Right ventricle myocardium superior (tissue), 1 donor: ENCODE results near the gene TACR2. TPM values are rescaled to one million over a fixed set of nuclear protein-coding genes. Genes with fewer than 3 reads are reported as not detected.

Source experiments
- ATAC-seq: fragments of 200-7000 bp; cut with Tn5 transposase; one replicate; pipeline ENCODE4 v1.9.1; 2020; ENCODE audit warnings: mild to moderate bottlenecking; ENCODE audit not compliant: poor library complexity
- DNase-seq: peaks from one replicate; pipeline ENCODE4 v3.0.0-alpha.2; 2020
- intact Hi-C: fragments of 100-400 bp; cut with DNase I; formaldehyde crosslinking; loops from one replicate; pipeline ENCODE4 v1.11.2; 2022
- total RNA-seq: library from RNA; stranded (reverse); fragmentation: NEBNext Ultra II Directional; extraction: Animal tissue kit (Norgen Biotek cat#: 25700); gene quantifications from one replicate; pipeline ENCODE4 v1.2.1, GENCODE V29; 2021
- donor health status: DM: no; HTN: yes; CAD: no; lungs with severe emphysema.

Gene TACR2
- total RNA-seq, 1 donor from 2014 or later, result 0.24 TPM

DNA sequence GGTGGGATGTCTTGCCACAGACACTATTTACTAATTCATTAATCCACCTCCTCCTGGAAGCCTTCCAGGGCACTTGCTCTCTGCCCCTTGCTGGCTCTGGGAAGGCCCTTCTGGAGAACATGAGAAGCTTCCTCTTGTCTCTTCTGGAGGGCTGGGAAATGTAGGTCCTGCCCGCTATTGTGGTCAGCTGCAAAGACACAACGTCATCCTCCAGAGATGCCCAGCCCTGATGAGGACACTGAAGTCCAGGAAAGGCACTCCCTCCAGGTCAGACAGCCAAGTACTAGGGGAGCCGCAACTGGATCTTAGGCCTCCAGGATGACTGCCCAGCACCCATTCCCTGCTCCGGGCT lies 9.6 kb upstream of the TACR2 start:
- no peak for ATAC-seq
- no peak for DNase-seq
- intact Hi-C loops, result loop anchor here (2.0 kb wide), 1 partner anchor 82 kb away; no protein-coding TSS in a partner anchor

DNA sequence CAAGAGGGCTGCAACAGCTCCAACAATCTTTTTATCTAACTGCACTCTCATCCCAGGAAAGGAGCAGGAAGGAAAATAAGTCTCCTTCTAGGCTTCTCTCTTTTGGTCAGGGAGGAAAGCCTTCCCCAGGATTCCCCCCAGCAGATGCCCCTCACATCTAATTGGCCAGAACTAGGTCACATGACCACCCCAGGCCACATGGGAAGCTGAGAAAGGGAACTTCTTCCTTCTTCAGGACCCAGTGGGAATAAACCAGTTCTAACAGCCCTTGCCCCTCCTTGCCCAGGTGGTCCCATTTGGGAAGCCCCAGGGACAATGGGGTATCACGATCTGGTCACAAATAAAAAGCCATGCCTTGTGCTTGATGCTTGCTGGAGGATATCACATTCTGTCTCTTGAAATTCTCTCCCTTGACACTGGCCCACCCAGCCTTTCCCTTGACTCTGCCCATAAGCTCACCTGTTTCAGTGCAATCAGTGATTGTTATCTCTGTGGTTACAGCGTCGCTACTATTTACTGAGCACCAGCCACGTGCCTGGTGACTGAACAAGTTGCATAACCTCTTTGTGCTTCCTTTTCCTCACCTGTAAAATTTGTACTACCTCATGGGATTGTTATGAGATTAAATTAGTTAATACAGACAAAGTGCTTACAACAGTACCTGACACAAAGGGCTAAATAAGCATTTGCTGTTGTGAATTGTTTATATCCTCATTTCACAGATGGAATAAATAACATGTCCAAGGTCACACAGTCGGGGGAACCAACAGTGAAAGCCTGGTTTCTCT lies 9.0 kb upstream of the TACR2 start:
- intact Hi-C loops, result loop anchor here (2.0 kb wide), 1 partner anchor 83 kb away; no protein-coding TSS in a partner anchor
- ATAC-seq (no peak), DNase-seq (no peak)

DNA sequence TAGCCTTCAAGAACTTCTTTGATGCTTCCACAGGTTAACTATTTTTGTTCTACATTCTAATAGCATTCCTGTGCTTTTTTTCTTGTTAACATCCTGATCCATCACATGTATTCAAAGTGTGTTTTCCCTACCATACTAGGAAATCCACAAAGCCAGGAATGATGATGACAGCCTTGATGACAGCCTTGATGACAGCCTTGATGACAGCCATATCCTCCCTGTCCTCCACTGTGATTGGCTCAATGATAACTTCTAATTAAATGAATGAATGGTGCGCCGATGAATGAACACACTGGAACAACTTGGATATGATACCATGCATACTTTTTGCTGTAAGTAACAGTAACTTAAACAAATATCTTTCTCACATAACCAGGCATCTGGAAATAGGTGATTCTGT lies 8.3 kb upstream of the TACR2 start:
- no peak for DNase-seq
- ATAC-seq, result no peak
- intact Hi-C loops, result no loop called here

DNA sequence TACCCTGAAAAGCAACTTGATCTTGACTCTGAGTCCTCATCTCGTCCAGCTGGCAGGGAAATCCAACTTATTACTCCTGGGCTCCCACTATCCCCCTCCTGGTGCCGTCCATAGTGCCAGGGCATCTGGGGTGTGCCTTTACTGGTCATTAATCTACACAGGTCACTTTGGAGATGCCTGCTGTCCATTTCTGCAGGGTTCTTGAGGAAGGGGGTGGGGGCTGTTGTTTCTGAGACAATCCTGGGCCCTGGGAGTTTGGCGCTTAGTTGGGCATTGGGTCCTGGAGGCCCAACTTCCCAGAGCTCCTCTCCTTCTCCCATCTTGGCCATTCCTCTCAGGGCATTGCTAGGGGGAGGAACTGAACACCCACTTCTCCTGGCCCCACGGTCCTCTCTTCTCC lies 6.0 kb upstream of the TACR2 start:
- no peak for DNase-seq
- intact Hi-C loops, result loop anchor here (5.0 kb wide), 1 partner anchor 215 kb away; no protein-coding TSS in a partner anchor

DNA sequence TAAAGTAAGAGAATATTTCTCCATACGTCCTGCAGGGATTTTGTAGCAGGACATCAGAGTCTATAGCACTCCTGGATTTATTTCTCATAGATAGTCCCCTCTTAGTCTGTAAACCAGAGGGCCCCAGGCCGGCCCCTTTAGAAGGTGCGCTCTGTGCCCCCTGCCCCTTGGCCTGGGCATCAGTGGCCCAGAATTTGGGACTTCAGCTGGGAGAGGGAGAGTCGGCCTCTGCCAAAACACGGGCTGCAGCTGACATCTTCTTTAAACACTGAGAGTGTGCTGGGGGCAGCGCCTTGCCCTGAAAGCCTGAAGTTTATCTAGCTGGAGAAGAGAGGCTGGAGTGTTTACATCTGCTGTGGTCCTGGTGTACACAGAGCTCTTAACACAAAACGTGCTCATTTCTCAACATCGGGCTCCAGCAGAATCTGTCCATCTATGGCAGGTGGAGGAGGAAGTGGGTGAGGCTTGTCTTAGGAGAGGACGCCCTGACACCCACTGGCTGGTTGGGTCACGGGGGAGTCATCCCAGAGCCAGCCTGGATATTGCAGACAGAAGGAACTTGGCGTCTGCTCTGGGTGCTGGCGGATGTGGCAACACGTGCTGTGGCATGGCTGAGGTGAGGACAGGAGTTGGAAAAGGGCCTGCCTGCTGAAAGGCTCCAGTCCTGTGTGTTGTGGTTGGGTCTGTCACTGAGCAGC lies 5.0 kb upstream of the TACR2 start:
- ATAC-seq (peak; percentile 94), DNase-seq (peak; percentile 88)
- intact Hi-C loops, result loop anchor here (5.0 kb wide), 1 partner anchor 216 kb away; no protein-coding TSS in a partner anchor

More for the DNA sequence above, 6.0 kb upstream of the TACR2 start:
- ATAC-seq, result no peak

DNA sequence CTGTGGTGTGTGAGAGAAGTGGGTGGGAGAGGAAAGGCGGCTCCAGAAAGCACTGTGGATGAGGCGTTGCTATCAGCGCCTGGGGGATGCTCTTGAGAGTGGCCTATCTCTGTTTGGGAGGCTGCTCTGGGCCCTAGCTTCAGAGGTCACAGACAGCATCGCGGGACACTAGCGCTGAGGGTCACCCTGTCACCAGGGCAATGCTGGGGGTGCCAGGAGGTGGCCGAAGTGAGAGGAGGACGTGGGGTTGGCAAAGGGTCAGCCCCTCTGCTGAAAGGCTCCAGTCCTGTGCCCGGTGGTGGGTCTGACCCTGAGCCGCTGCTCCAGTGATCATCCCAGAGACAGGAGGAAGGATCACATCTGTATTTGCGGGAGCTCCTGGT lies 3.0 kb upstream of the TACR2 start:
- DNase-seq, result no peak
- ATAC-seq, result no peak
- intact Hi-C loops, result loop anchor here (5.0 kb wide), 1 partner anchor 218 kb away; no protein-coding TSS in a partner anchor

DNA sequence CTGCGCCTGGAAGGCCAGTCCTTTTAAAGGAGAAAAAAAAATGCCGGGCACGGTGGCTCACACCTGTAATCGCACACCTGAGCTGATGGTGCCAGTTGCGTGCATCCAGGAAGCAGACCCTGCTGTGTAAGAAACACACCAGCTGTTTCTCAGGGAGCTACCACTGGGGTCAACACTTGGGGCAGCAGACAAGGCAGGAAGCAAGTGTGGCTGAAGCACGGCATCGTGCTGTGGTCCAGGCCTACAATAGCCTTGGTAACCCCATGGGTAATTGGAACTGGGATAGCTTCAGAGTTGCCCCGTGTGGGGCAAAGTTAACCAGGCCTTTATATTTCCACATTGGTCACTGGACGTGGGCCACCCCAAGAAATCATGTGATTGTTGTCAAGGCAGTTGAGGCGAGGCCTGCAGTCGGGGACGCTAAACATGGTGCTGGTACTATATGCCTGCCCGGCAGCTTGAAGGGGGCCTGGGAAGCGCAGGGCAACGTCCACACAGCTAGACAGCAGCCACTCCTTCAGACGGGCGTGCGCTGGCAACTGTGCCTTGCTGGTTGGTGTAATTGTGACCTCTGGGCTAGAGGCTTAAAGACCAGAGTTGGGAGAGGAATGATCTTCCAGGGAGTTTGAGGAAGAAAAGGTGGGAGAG lies 2.5 kb upstream of the TACR2 start:
- no peak for DNase-seq
- intact Hi-C loops, result no loop called here
- ATAC-seq, result no peak

DNA sequence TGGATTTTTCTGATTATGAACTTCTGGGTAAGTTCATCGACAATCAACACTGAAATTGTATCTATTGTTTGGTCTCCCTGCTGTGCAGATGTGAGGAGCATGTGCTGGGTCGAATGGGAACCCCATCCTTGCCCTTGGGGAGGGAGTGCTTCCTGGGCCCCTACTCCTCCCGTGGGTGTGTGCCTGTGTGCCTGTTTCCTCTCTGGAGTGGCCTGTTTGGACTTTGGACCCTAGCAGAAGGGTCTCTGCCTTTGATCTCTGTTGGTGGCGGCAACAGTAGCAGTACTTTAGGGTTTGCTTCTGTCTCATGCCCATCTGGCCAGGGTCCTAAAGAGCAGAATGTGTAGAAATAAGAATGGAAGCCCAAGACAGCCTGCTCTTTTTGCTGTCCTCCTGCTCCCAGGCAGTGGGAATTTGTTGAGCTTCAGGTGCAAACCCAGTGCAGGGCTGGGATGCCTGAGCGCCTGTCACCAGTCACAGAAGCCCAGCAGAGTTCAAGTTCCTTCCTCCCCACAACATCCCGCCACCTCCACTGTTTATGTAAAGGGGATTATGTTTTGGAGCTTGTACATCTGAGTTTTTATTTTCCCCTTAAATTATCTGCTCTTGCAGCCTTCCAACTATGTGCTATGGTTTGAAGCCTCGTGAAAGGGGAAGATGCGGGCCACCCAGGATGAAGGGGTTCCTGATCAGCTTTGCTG lies 1.5 kb upstream of the TACR2 start:
- ATAC-seq, result no peak
- no peak for DNase-seq
- intact Hi-C loops, result no loop called here

DNA sequence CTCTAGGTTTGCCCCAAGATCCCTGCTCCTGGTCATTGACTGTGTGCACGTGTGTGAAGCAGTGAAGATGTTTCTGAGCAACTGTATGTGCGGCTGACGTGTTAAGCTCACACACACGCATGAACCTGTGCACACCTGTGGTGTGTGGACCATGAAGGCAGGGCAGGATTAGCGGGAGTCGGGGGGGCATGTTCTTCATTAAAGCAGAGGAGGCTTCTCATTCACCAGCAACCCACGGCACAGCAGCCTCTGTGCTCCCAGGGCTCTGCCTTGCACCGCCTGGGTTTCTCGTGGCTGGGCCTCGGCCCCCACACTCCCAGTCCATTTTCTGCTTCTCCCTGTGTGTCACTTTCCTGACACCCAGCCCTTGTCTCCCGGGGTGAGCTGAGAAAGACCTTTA lies 824 bp upstream of the TACR2 start:
- intact Hi-C loops, result no loop called here
- DNase-seq (no peak), ATAC-seq (no peak)

DNA sequence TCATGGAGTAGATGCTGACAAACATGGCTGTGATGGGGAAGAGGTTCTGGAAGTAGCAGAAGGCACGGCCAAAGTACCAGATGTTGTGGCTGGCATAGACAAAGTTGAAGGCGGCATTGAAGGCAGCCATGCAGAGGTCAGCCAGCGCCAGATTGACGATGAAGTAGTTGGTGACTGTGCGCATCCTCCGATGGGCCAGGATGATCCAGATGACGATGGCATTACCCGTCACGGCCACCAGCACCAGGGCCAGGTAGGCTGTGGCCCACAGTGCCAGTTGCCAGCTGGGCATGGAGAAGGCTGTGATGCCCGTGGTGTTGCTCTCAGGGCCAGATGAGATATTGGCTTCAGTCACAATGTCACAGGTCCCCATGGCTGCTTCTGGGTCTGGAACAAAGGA lies 767 bp downstream of the TACR2 start:
- ATAC-seq, result no peak
- no peak for DNase-seq
- intact Hi-C loops, result no loop called here

DNA sequence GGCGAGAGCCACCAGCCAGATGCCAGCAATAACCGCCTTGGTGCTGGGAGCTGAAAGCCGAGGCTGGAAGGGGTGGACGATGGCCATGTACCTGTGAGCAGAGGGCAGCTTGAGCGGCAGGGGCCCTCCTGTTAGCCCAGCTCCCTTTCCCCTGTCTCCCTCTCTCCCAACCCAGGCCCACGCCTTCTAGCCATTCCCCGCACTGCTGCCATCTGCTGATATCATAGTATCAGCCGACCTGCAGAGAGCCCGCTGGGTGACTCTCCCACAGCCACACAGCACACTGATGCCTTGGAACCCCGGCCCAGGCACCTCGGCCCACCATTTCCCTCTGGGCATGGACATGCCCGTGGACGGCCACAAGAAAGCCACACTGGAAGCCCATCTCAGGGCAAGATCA lies 1.7 kb downstream of the TACR2 start:
- DNase-seq (no peak), ATAC-seq (no peak)
- intact Hi-C loops, result no loop called here

DNA sequence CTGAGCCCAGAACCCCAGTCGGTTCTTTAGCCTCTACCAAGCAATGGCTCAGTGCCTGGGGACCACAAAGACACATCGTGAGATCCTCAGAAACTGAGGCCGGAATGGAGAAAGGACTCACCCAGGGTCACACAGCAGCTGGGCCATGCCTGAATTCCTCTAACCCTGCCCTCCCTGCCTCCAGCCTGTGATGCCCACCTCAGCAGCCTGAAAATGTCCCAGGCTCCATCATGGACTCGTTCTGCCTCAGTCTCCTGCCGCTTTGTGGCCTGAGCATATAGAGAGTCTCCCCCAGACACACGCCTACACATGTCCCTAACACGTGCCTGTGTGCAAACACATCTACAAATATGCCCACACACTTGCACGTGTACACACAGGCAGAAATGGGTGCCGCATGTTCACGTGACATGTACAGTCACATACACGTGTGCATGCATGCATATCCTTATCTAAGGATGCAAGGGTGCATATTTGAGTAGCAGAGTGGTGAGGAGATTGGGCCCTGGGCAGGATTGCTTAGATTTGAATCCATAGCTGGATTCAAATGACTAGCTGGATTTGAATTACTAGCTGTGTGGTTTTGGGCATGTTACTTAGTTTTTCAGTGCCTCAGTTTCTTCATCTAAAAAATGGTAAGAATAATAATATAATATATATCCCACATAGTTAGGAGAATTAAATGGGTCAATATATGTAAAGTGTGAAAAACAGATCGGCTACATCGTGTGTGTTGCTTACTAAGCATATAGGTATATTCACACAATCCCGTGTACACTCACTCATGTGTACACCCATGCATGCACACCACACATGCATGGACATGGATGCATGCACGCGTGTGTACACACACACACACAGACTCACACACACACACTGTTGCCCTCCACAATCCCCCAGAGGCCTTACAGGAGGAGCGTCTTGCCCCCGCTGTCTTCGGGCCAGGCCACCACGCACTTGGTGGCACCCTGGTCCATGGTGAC lies 2.4 kb downstream of the TACR2 start:
- DNase-seq (no peak), ATAC-seq (no peak)
- intact Hi-C loops, result no loop called here

DNA sequence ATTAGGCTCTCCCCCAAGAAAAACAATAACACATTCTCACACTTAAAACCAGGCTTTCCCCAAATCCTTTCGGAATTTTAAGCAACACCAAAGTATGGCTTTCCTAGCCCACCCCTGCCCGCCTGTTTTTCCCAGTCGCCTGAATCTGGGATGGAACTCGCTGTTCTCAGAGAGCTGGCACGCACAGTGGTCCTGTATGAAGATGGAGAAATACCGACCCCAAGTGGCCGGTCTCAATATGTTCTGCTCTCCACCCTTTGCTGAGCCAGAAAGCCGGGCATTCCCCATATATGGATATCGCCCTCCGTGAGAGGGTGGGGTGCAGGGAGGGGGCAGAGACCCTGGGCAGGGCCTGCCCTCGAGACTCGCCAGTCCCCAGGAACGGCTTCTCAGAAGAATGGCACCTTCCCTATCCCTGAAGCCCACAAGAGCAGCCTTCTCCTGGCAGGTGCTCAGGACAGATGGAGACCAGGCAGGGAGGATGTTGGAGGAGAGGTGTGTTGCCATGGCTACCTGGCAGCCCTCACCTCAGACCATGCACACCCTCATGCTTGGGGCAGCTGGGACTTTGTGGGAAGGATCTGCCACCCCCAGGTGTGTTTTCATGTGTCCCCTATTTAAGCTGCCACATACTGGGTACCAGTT lies 3.4 kb downstream of the TACR2 start:
- peak; percentile 76 for DNase-seq
- intact Hi-C loops, result no loop called here

DNA sequence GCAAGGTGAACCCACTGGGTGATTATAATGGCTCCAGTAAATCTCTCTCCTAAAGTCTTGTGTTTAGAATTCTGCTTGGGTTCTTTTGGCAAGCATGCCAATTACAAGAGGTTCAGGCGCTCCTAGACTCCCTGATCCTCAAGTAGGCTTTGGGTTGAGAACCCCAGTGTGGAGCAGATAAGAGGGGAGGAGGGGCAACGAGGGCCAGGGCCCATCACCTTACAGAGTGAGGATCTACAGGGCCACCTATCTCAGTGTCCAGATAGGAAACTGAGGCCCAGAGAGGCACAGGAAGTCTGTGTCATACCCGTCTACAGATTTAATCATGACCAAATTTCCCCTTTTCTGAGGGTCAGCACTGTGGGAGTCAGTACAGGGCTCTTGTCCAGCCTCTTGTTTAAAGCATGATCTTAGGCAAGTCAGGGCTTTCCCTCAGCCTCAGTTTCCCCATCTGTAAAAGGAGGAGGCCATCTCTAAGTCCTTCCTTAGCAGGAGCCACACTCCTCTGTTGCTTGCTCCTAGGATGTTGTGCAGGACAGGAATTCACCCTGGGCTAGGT lies 4.4 kb downstream of the TACR2 start:
- ATAC-seq (no peak), DNase-seq (no peak)
- intact Hi-C loops, result no loop called here

More for the DNA sequence above, 3.4 kb downstream of the TACR2 start:
- peak; percentile 52 for ATAC-seq

DNA sequence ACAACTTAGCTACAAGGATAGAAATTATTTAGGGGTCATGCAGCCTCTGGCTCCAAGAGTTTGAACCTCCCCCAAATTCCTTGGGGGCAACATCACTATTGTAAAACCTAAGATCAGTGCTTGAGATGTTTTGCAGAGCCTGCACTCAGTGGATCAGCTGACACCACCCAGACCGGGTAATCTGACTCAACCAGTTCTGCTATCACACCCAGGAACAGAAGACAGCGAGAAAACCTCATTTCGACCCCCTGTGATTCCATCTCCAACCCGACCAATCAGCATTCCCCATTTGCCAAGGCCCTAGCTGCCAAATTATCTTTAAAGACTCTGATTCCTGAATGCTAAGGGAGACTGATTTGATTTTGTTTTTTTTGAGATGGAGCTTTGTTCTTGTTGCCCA lies 5.2 kb downstream of the TACR2 start:
- no peak for ATAC-seq
- intact Hi-C loops, result no loop called here
- DNase-seq, result no peak

DNA sequence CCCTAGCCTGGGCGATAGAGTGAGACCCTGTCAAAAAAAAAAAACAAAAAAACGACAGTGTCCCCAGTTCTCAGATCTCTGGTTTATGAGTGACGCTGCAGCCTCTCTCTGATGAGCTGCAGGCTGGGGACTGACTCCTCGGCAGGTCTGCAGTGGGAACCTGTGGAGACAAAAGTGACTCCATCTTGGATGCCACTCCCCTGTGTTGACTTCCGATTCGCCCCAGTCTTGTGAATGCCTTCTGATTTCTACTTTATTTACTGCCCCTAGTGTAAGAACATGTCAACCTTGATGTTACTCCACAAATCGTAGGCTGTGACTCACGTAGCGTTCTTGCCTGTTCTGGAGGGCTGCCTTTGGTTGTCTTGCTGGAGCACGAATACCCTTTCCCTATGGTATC lies 6.2 kb downstream of the TACR2 start:
- intact Hi-C loops, result no loop called here
- ATAC-seq (no peak), DNase-seq (no peak)

DNA sequence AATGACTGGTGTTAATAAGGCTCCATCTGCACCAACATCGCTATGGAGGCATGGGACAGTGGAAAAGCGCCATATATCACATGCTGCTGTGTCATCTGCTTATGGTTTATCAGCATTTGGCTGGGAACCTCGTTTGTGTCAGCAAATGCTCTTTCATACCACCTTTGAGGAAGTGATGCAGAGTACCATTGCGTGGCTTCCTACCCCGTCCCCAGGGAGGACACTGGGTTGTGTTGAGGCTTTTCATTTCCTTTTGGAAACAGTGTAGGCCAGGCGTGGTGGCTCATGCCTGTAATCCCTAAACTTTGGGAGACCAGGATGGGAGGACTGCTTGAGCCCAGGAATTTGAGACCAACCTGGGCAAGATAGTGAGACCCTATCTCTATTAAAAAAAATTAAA lies 6.8 kb downstream of the TACR2 start:
- ATAC-seq, result no peak
- intact Hi-C loops, result no loop called here
- peak; percentile 52 for DNase-seq
